ENCODE measurements around the gene PCNX1.
"Not testable (repeated sequence)": the region's sequence is repeated elsewhere in the genome, so short reads cannot be mapped to it uniquely, and the experiment has no call there.

The PCNX1 gene

GRCh38 chr14:70972107-70972976 lies 65.1 kb downstream of the PCNX1 start:
- peak; percentile 29 for DNase-seq

- DNase-seq: no peak
Observed at GRCh38 chr14:70976591-70976990, 69.3 kb downstream of the PCNX1 start.

GRCh38 chr14:70981000-70981952 lies 74.0 kb downstream of the PCNX1 start:
- peak; percentile 22 for DNase-seq

- DNase-seq: no peak
Observed at GRCh38 chr14:70982200-70982599, 74.9 kb downstream of the PCNX1 start.

- DNase-seq: no peak
Observed at GRCh38 chr14:70987041-70987440, 79.8 kb downstream of the PCNX1 start.

- no peak for DNase-seq
Observed at GRCh38 chr14:70988452-70988851, 81.2 kb downstream of the PCNX1 start.

GRCh38 chr14:70993931-70994330 lies 86.7 kb downstream of the PCNX1 start:
- no peak for DNase-seq

GRCh38 chr14:70995211-70995610 lies 88.0 kb downstream of the PCNX1 start:
- no peak for DNase-seq

GRCh38 chr14:70995671-70996070 lies 88.4 kb downstream of the PCNX1 start:
- no peak for DNase-seq

GRCh38 chr14:70999117-70999516 lies 91.9 kb downstream of the PCNX1 start:
- peak; percentile 37 for DNase-seq

GRCh38 chr14:71000091-71000490 lies 92.8 kb downstream of the PCNX1 start:
- DNase-seq: no peak

- no peak for DNase-seq
Observed at GRCh38 chr14:71001742-71002141, 94.5 kb downstream of the PCNX1 start.

GRCh38 chr14:71003156-71003555 lies 95.9 kb downstream of the PCNX1 start:
- DNase-seq: no peak

GRCh38 chr14:71004481-71004880 lies 97.2 kb downstream of the PCNX1 start:
- DNase-seq: no peak

- DNase-seq: no peak
Observed at GRCh38 chr14:71005076-71005475, 97.8 kb downstream of the PCNX1 start.

- no peak for DNase-seq
Observed at GRCh38 chr14:71006200-71006563, 98.9 kb downstream of the PCNX1 start.

GRCh38 chr14:71011479-71011878 lies 104.2 kb downstream of the PCNX1 start:
- no peak for DNase-seq

- no peak for DNase-seq
Observed at GRCh38 chr14:71012888-71013287, 105.6 kb downstream of the PCNX1 start.

- DNase-seq: no peak
Observed at GRCh38 chr14:71013551-71014192, 106.4 kb downstream of the PCNX1 start.

GRCh38 chr14:71019917-71020316 lies 112.7 kb downstream of the PCNX1 start:
- not testable (repeated sequence) for DNase-seq

- DNase-seq: no peak
Observed at GRCh38 chr14:71021347-71022011, 114.2 kb downstream of the PCNX1 start.

GRCh38 chr14:71022012-71022869 lies 115.0 kb downstream of the PCNX1 start:
- DNase-seq: no peak
